Skeletal muscle satellite cell (primary cell): Measurements from ENCODE around the gene TCOF1.

ENCODE experiments used
- H3K27me3 ChIP-seq: 2 replicates; pipeline ENCODE4 v1.7.0; 2013; ENCODE audit warnings: low read length; ENCODE audit not compliant: control insufficient read depth, insufficient read depth
- H3K36me3 ChIP-seq: 2 replicates; pipeline ENCODE4 v1.7.0; 2013; ENCODE audit warnings: mild to moderate bottlenecking, control low read depth, low read length; ENCODE audit not compliant: insufficient read depth
- H3K4me1 ChIP-seq: 2 replicates; pipeline ENCODE4 v1.7.0; 2013; ENCODE audit warnings: low read length; ENCODE audit not compliant: control insufficient read depth, insufficient read depth
- H3K4me2 ChIP-seq: 2 replicates; pipeline ENCODE4 v1.7.0; 2013; ENCODE audit warnings: mild to moderate bottlenecking, low read length
- H3K4me3 ChIP-seq: 2 replicates; pipeline ENCODE4 v1.7.0; 2013; ENCODE audit warnings: low read length
- H3K9ac ChIP-seq: 2 replicates; pipeline ENCODE4 v1.7.0; 2013; ENCODE audit warnings: mild to moderate bottlenecking, low read depth, low read length, moderate library complexity
- H3K9me3 ChIP-seq: replicated peaks from 2 replicates; pipeline ENCODE4 v1.7.0; 2013; ENCODE audit warnings: mild to moderate bottlenecking, control low read depth, low read length

TCOF1 gene

DNA sequence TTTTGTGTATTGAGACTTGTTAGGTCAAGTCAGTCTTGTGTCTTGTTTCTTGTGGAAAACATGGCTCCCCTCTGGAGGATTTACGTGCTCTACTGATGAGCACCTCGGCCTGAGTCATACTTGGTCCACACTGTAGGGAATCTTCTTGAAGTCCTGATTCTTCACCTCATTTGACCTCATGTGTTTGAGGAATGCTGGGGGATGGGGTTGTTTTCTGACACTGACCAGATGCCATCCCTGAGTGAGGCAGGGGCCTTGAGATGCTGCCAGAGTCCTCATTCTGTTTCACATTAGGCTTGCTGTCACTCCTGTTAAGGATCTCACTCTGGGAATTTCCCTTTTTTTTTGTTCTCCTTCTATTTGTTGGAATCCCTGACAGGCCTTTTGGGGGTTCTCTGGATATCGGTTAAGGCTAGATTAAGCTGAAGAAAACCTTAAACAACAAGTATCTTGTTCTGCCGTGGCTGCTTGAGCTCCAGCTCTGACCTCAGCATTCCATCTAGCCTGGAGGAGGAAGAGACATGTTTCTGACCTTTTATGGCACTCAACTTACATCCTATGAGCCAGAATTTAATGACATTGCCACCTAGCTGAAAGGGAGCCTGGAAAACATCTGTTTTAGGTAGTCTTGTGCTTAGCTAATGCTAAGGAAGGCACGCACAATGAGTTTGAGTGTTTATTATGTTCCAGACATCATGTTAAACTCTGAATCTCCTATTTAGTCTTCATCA lies 20.6 kb downstream of the TCOF1 start:
- H3K4me3 ChIP-seq = peak overlapping the region; percentile 36
- peak overlapping the region; percentile 38 for H3K9ac ChIP-seq
- H3K4me2 ChIP-seq = peak overlapping the region; percentile 52
- no peaks in the 10 kb centered on the region for H3K27me3 ChIP-seq
- peaks cover 2% of the 10 kb centered on the region for H3K9me3 ChIP-seq
- peaks cover 79% of the 10 kb centered on the region for H3K36me3 ChIP-seq
- H3K4me1 ChIP-seq = peaks cover 25% of the 10 kb centered on the region

DNA sequence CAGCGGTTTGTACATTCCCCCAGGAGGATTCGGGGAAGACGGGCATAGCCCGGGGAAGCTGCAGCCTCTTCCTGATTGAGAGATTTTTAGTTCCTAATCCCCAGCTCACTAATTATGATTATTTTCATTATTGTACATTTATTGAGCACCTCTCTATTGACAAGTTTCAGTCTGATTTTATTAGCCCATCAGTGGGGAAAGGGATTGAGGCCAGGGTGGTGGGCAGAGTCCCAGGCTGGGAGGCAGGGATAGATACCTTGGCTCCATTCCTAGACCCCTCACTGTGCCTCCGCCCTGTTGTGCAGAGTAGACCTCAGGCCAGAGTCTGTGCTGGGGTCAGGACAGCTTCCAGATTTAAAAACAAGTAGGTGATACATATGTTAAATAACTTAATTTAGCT lies 27.2 kb downstream of the TCOF1 start:
- Histone ChIP-seq H3K4me2 (no peak overlapping the region), H3K27me3 (no peaks in the 10 kb centered on the region), H3K36me3 (peaks cover 82% of the 10 kb centered on the region), H3K4me3 (no peak overlapping the region), H3K4me1 (no peaks in the 10 kb centered on the region), H3K9ac (no peak overlapping the region), H3K9me3 (no peaks in the 10 kb centered on the region)

DNA sequence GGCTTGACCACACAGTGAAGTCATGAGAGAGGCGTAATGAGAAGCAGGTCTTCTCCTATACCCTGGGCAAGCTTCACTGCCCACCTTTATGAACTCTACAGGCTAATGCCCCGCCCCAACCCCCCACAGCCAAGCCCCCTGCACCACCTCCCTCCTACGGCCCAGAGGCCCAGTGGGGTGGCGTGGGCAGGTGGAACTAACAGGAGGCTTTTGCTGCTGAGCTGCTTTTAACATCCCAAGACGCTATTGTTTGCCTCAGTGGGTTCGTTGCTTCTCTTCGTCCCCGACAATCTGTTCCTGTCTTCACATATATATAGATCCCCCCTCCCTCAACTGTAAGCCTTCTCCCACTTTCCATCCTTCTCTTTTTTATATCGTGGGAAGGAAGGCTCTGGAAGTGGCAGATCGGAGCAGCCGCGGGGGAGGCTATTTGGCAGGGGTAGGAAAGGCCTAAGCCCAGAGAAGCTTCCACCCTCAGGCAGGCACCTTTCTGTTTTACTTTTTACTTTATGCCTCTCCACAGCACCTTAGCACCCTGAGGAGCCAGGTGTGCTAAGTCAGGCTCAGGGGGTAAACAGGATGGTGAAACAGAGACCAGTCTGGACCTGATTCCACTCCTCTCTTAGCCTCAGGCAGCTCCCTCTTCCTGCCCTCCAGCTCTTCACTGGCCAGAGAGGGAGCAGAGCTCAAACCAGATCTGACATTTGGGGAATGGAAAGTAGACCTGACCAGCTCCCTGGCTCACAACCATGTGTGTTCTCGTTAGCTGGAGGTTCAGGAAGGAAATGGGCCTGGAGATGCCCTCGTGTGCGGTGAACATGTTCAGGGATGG lies 28.7 kb downstream of the TCOF1 start:
- no peak overlapping the region for H3K9ac ChIP-seq
- H3K4me1 ChIP-seq = no peaks in the 10 kb centered on the region
- no peaks in the 10 kb centered on the region for H3K9me3 ChIP-seq
- H3K4me2 ChIP-seq = no peak overlapping the region
- H3K36me3 ChIP-seq = peaks cover 77% of the 10 kb centered on the region
- no peak overlapping the region for H3K4me3 ChIP-seq
- H3K27me3 ChIP-seq = no peaks in the 10 kb centered on the region

DNA sequence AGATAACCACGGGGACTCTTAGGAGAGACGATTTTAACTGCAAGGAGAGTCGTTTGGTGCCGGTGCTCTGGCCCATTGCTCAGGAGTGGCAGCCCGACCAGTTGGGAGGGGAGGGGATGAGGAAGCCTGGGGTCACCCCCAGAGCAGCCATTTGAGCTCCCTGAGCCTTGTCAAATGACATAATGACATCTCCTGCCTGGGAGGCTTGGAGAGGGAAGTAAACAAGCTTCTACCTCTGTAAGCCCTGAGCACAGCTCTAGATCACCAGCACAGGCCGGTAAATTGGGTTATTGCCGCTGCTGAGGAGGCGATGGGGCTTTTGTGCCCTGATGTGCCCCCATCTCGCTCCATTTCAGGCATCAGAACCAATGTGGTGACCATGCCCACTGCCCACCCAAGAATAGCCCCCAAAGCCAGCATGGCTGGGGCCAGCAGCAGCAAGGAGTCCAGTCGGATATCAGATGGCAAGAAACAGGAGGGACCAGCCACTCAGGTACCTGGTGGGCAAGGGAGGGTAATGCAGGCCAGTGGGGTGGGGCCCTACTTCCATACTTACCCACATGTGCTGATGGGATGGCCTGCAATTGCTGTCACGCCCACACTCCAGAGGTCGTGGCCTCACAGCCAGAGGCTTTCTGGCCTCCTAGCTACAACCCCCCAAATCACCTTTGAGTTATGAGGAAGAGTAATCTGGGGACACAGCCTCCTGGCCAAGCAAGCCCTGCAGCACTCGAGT lies 32.2 kb downstream of the TCOF1 start:
- no peak overlapping the region for H3K9ac ChIP-seq
- H3K36me3 ChIP-seq = peaks cover 75% of the 10 kb centered on the region
- H3K4me1 ChIP-seq = no peaks in the 10 kb centered on the region
- H3K27me3 ChIP-seq = no peaks in the 10 kb centered on the region
- H3K9me3 ChIP-seq = no peaks in the 10 kb centered on the region
- no peak overlapping the region for H3K4me2 ChIP-seq
- H3K4me3 ChIP-seq = no peak overlapping the region

DNA sequence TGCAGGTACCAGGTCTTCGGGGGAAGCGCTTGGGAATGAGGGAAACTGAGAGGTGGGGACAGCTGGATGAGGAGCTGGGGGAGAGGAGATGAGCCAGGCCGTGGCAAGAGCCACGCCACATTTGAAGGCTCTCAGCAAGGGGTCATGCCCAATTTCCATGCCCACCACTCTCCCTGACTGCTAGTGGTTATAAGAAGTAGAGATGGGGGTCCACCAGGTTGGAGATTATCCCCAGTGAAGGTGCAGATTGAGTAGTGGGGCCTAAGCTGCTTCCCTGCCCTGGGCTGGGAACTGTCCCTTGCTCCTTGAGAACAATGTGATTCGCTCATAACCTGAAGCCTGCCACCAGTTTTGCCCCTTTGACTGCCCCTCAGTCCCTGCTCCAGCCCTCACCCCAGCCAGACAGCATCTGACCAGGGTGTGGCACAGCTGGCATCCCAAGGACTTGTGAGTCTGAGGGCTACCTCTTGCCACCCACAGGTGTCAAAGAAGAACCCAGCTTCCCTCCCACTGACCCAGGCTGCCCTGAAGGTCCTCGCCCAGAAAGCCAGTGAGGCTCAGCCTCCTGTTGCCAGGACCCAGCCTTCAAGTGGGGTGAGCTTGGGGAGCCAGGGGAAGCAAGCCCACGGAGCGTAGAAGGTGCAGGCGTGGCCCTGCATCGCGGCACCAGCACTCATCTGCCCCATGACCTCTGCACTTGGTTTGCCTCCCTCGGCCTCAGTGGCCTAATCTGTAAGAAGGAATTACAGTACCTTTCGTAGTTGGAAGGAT lies 33.8 kb downstream of the TCOF1 start:
- H3K9me3 ChIP-seq = no peaks in the 10 kb centered on the region
- peaks cover 75% of the 10 kb centered on the region for H3K36me3 ChIP-seq
- H3K4me2 ChIP-seq = no peak overlapping the region
- no peaks in the 10 kb centered on the region for H3K27me3 ChIP-seq
- no peak overlapping the region for H3K4me3 ChIP-seq
- no peaks in the 10 kb centered on the region for H3K4me1 ChIP-seq
- no peak overlapping the region for H3K9ac ChIP-seq

DNA sequence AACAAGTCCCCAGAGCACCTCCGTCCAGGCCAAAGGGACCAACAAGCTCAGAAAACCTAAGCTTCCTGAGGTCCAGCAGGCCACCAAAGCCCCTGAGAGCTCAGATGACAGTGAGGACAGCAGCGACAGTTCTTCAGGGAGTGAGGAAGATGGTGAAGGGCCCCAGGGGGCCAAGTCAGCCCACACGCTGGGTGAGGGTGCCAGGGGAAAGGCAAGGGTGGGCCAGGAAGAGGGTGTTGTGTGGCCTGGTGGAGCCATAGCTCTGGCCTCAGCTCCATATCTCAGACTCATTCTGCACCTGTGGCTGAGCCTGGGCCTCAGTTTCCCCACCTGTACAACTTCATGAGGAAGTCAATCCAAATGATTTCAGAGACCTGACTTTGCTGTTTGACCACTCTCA lies 34.5 kb downstream of the TCOF1 start:
- Histone ChIP-seq H3K27me3 (no peaks in the 10 kb centered on the region), H3K9me3 (no peaks in the 10 kb centered on the region), H3K4me2 (no peak overlapping the region), H3K4me3 (no peak overlapping the region), H3K4me1 (no peaks in the 10 kb centered on the region), H3K36me3 (peaks cover 79% of the 10 kb centered on the region), H3K9ac (no peak overlapping the region)

DNA sequence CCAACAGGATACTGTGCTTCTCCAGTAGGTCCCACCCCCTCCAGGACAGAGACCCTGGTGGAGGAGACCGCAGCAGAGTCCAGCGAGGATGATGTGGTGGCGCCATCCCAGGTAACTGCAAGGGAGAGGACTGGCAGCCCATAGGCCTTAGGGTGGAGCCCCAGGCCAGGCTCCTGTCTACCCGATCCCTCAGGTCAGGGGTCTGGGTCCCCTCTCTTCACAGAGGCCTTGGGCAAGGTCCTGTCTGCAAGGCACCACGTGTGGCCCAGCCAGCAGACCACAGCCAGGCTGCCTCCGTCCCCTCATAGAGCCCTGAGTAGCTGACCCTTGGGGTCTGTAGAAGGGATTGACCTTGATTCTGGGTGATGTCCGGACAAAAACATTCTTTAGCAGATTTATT lies 35.2 kb downstream of the TCOF1 start:
- Histone ChIP-seq H3K27me3 (no peaks in the 10 kb centered on the region), H3K9ac (no peak overlapping the region), H3K4me3 (no peak overlapping the region), H3K9me3 (no peaks in the 10 kb centered on the region), H3K4me1 (no peaks in the 10 kb centered on the region), H3K36me3 (peaks cover 80% of the 10 kb centered on the region), H3K4me2 (no peak overlapping the region)

DNA sequence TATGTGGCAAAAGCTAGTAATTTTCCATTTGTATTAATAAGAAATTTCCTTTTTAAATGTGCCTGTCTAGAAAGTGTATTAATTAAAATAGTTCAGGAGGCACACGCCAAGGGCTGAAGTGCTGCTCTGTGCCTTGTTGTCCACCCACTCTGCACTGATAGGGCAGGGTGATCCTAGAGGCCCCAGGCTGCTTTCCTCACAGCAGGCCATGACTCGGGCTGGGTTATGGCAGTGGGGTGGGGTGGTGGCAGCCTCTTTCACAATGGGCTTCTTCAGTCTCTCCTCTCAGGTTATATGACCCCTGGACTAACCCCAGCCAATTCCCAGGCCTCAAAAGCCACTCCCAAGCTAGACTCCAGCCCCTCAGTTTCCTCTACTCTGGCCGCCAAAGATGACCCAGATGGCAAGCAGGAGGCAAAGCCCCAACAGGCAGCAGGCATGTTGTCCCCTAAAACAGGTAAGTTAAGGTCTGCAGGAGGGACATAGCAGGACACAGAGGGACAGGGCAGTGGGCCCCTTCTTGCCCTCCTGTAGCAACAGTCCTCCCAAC lies 35.7 kb downstream of the TCOF1 start:
- Histone ChIP-seq H3K9ac (no peak overlapping the region), H3K4me3 (no peak overlapping the region), H3K4me1 (no peaks in the 10 kb centered on the region), H3K4me2 (no peak overlapping the region), H3K27me3 (no peaks in the 10 kb centered on the region), H3K9me3 (no peaks in the 10 kb centered on the region), H3K36me3 (peaks cover 76% of the 10 kb centered on the region)

DNA sequence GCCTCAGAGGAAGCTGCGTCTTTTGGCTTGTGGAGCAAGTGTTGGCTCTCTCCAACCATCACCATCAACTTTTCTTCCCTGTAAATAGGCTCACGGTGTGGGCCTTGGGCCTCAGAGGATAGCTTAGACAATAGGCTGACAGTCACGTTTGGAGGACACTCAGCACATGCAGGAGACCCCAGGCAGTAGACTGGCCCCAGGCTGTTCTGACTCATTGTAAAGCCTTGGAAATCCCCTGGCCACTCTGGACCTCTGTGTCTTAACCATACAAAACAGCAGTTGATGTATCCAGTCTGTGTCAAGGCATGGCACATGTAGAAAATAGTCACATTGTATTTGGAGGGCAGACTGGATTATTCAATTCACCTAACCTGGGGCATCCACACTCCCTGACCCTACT lies 36.6 kb downstream of the TCOF1 start:
- no peaks in the 10 kb centered on the region for H3K4me1 ChIP-seq
- H3K4me3 ChIP-seq = no peak overlapping the region
- H3K27me3 ChIP-seq = no peaks in the 10 kb centered on the region
- H3K36me3 ChIP-seq = peaks cover 77% of the 10 kb centered on the region
- H3K9me3 ChIP-seq = no peaks in the 10 kb centered on the region
- no peak overlapping the region for H3K9ac ChIP-seq
- no peak overlapping the region for H3K4me2 ChIP-seq

DNA sequence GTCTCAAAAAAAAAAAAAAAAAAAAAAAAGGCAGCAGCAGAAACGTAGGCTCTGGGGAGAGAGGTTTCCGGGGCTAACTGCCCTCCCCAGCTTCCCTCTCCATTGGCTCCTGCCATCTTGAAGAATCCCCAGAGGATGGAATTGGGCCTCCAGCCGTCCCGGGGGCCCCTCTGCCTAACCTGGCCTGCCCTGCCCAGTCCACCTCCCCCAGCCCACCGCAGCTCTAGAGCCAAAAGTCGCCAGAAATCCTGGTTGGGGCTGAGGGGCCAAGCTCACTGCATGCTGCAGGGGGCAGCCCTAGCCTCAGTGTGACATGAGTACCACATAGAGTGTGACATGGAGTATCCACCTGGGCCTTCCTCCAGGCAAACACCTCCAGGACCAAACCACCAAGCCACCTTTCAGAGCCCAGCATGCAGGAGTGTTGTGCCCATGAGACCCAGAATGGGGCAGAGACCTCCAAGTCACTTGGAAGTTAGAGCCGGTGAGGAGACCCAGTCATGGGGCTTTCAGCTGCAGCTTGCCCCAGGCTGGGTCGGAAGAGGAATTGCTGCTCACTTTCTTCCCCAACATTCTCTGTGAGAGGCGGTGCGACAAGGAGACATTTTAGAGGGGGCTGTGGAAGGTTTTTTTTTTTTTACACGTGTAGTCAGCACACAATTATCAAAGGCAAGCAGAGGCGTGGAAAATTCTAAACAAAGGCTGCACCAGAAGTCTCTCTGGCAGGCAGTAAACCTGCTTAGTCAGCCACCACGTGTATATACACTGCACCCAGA lies 37.6 kb downstream of the TCOF1 start:
- Histone ChIP-seq H3K4me1 (no peaks in the 10 kb centered on the region), H3K36me3 (peaks cover 72% of the 10 kb centered on the region), H3K4me3 (no peak overlapping the region), H3K27me3 (no peaks in the 10 kb centered on the region), H3K9me3 (no peaks in the 10 kb centered on the region), H3K9ac (no peak overlapping the region), H3K4me2 (no peak overlapping the region)
